ENCODE data around the gene FAHD2B. TPM values are rescaled to one million over a fixed set of nuclear protein-coding genes. Genes with fewer than 3 reads are reported as not detected.
"Not testable (repeated sequence)": the region's sequence is repeated elsewhere in the genome, so short reads cannot be mapped to it uniquely, and the experiment has no call there.

FAHD2B gene
- total RNA-seq, 1 donor from 2014 or later = 6.3 TPM

GRCh38 chr2:97068722-97069121, 26.0 kb downstream of the FAHD2B start:
- H3K9ac ChIP-seq (ENCODE audit: low read depth in 1 of 3, low read length in 3 of 3); H3K4me1 ChIP-seq (ENCODE audit: control insufficient read depth in 3 of 3, insufficient read depth in 3 of 3, low read length in 3 of 3); H3K27ac ChIP-seq (ENCODE audit: low read depth, low read length); H3K27me3 ChIP-seq (ENCODE audit: control insufficient read depth in 3 of 3, insufficient read depth in 3 of 3, low read length in 3 of 3); H3K36me3 ChIP-seq (ENCODE audit: control insufficient read depth in 3 of 3, insufficient read depth in 3 of 3, low read length in 3 of 3); H3K9me3 ChIP-seq (ENCODE audit: control insufficient read depth in 3 of 3, low read length in 3 of 3); H3K4me3 ChIP-seq (ENCODE audit: low read length in 3 of 3): not testable (repeated sequence)

- H3K36me3 ChIP-seq (ENCODE audit: control insufficient read depth in 3 of 3, insufficient read depth in 3 of 3, low read length in 3 of 3) = no peaks in the 10 kb centered on the region
- H3K9ac ChIP-seq (ENCODE audit: low read depth in 1 of 3, low read length in 3 of 3) = no peak overlapping the region
These were observed 26.6 kb downstream of the FAHD2B start for GRCh38 chr2:97068074-97068473.

GRCh38 chr2:97067279-97068004, 27.2 kb downstream of the FAHD2B start:
- Histone ChIP-seq H3K9ac (ENCODE audit: low read depth in 1 of 3, low read length in 3 of 3) (no peak overlapping the region), H3K4me3 (ENCODE audit: low read length in 3 of 3) (no peak overlapping the region), H3K27me3 (ENCODE audit: control insufficient read depth in 3 of 3, insufficient read depth in 3 of 3, low read length in 3 of 3) (peaks cover 5 to 8% (median 6%) of the 10 kb centered on the region in 3 donors), H3K36me3 (ENCODE audit: control insufficient read depth in 3 of 3, insufficient read depth in 3 of 3, low read length in 3 of 3) (no peaks in the 10 kb centered on the region), H3K4me1 (ENCODE audit: control insufficient read depth in 3 of 3, insufficient read depth in 3 of 3, low read length in 3 of 3) (no peaks in the 10 kb centered on the region), H3K9me3 (ENCODE audit: control insufficient read depth in 3 of 3, low read length in 3 of 3) (peaks cover 0 to 2% (median 0%) of the 10 kb centered on the region in 3 donors), H3K27ac (ENCODE audit: low read depth, low read length) (no peak overlapping the region)

More at GRCh38 chr2:97068074-97068473, 26.6 kb downstream of the FAHD2B start:
- no peak overlapping the region for H3K27ac ChIP-seq (ENCODE audit: low read depth, low read length)
- no peak overlapping the region for H3K4me3 ChIP-seq (ENCODE audit: low read length in 3 of 3)
- peaks cover 5 to 8% (median 6%) of the 10 kb centered on the region in 3 donors for H3K27me3 ChIP-seq (ENCODE audit: control insufficient read depth in 3 of 3, insufficient read depth in 3 of 3, low read length in 3 of 3)
- H3K4me1 ChIP-seq (ENCODE audit: control insufficient read depth in 3 of 3, insufficient read depth in 3 of 3, low read length in 3 of 3) = no peaks in the 10 kb centered on the region
- peaks cover 0 to 2% (median 0%) of the 10 kb centered on the region in 3 donors for H3K9me3 ChIP-seq (ENCODE audit: control insufficient read depth in 3 of 3, low read length in 3 of 3)

- H3K27me3 ChIP-seq (ENCODE audit: control insufficient read depth in 3 of 3, insufficient read depth in 3 of 3, low read length in 3 of 3); H3K4me3 ChIP-seq (ENCODE audit: low read length in 3 of 3); H3K27ac ChIP-seq (ENCODE audit: low read depth, low read length); H3K36me3 ChIP-seq (ENCODE audit: control insufficient read depth in 3 of 3, insufficient read depth in 3 of 3, low read length in 3 of 3); H3K4me1 ChIP-seq (ENCODE audit: control insufficient read depth in 3 of 3, insufficient read depth in 3 of 3, low read length in 3 of 3); H3K9ac ChIP-seq (ENCODE audit: low read depth in 1 of 3, low read length in 3 of 3); H3K9me3 ChIP-seq (ENCODE audit: control insufficient read depth in 3 of 3, low read length in 3 of 3): not testable (repeated sequence)
These were observed 28.7 kb downstream of the FAHD2B start for GRCh38 chr2:97066030-97066429.

- not testable (repeated sequence) for H3K9me3 ChIP-seq (ENCODE audit: control insufficient read depth in 3 of 3, low read length in 3 of 3); H3K4me3 ChIP-seq (ENCODE audit: low read length in 3 of 3); H3K9ac ChIP-seq (ENCODE audit: low read depth in 1 of 3, low read length in 3 of 3); H3K36me3 ChIP-seq (ENCODE audit: control insufficient read depth in 3 of 3, insufficient read depth in 3 of 3, low read length in 3 of 3); H3K27ac ChIP-seq (ENCODE audit: low read depth, low read length); H3K4me1 ChIP-seq (ENCODE audit: control insufficient read depth in 3 of 3, insufficient read depth in 3 of 3, low read length in 3 of 3); H3K27me3 ChIP-seq (ENCODE audit: control insufficient read depth in 3 of 3, insufficient read depth in 3 of 3, low read length in 3 of 3)
These were observed 32.7 kb downstream of the FAHD2B start for GRCh38 chr2:97062020-97062419.

GRCh38 chr2:97059782-97060181, 34.9 kb downstream of the FAHD2B start:
- not testable (repeated sequence) for H3K9ac ChIP-seq (ENCODE audit: low read depth in 1 of 3, low read length in 3 of 3); H3K36me3 ChIP-seq (ENCODE audit: control insufficient read depth in 3 of 3, insufficient read depth in 3 of 3, low read length in 3 of 3); H3K4me3 ChIP-seq (ENCODE audit: low read length in 3 of 3); H3K9me3 ChIP-seq (ENCODE audit: control insufficient read depth in 3 of 3, low read length in 3 of 3); H3K27me3 ChIP-seq (ENCODE audit: control insufficient read depth in 3 of 3, insufficient read depth in 3 of 3, low read length in 3 of 3); H3K4me1 ChIP-seq (ENCODE audit: control insufficient read depth in 3 of 3, insufficient read depth in 3 of 3, low read length in 3 of 3); H3K27ac ChIP-seq (ENCODE audit: low read depth, low read length)

GRCh38 chr2:97056150-97056549, 38.5 kb downstream of the FAHD2B start:
- H3K27me3 ChIP-seq (ENCODE audit: control insufficient read depth in 3 of 3, insufficient read depth in 3 of 3, low read length in 3 of 3); H3K4me3 ChIP-seq (ENCODE audit: low read length in 3 of 3); H3K9ac ChIP-seq (ENCODE audit: low read depth in 1 of 3, low read length in 3 of 3); H3K4me1 ChIP-seq (ENCODE audit: control insufficient read depth in 3 of 3, insufficient read depth in 3 of 3, low read length in 3 of 3); H3K9me3 ChIP-seq (ENCODE audit: control insufficient read depth in 3 of 3, low read length in 3 of 3); H3K36me3 ChIP-seq (ENCODE audit: control insufficient read depth in 3 of 3, insufficient read depth in 3 of 3, low read length in 3 of 3); H3K27ac ChIP-seq (ENCODE audit: low read depth, low read length): not testable (repeated sequence)

- H3K9ac ChIP-seq (ENCODE audit: low read depth in 1 of 3, low read length in 3 of 3); H3K4me3 ChIP-seq (ENCODE audit: low read length in 3 of 3); H3K9me3 ChIP-seq (ENCODE audit: control insufficient read depth in 3 of 3, low read length in 3 of 3); H3K27ac ChIP-seq (ENCODE audit: low read depth, low read length); H3K27me3 ChIP-seq (ENCODE audit: control insufficient read depth in 3 of 3, insufficient read depth in 3 of 3, low read length in 3 of 3); H3K36me3 ChIP-seq (ENCODE audit: control insufficient read depth in 3 of 3, insufficient read depth in 3 of 3, low read length in 3 of 3); H3K4me1 ChIP-seq (ENCODE audit: control insufficient read depth in 3 of 3, insufficient read depth in 3 of 3, low read length in 3 of 3): not testable (repeated sequence)
These were observed 44.6 kb downstream of the FAHD2B start for GRCh38 chr2:97050032-97050431.

GRCh38 chr2:97048448-97048847, 46.2 kb downstream of the FAHD2B start:
- not testable (repeated sequence) for H3K9ac ChIP-seq (ENCODE audit: low read depth in 1 of 3, low read length in 3 of 3)

GRCh38 chr2:97046676-97047075, 48.0 kb downstream of the FAHD2B start:
- H3K4me3 ChIP-seq (ENCODE audit: low read length in 3 of 3); H3K27me3 ChIP-seq (ENCODE audit: control insufficient read depth in 3 of 3, insufficient read depth in 3 of 3, low read length in 3 of 3); H3K9me3 ChIP-seq (ENCODE audit: control insufficient read depth in 3 of 3, low read length in 3 of 3); H3K36me3 ChIP-seq (ENCODE audit: control insufficient read depth in 3 of 3, insufficient read depth in 3 of 3, low read length in 3 of 3); H3K9ac ChIP-seq (ENCODE audit: low read depth in 1 of 3, low read length in 3 of 3); H3K4me1 ChIP-seq (ENCODE audit: control insufficient read depth in 3 of 3, insufficient read depth in 3 of 3, low read length in 3 of 3); H3K27ac ChIP-seq (ENCODE audit: low read depth, low read length): not testable (repeated sequence)

More at GRCh38 chr2:97048448-97048847, 46.2 kb downstream of the FAHD2B start:
- H3K27me3 ChIP-seq (ENCODE audit: control insufficient read depth in 3 of 3, insufficient read depth in 3 of 3, low read length in 3 of 3); H3K27ac ChIP-seq (ENCODE audit: low read depth, low read length); H3K4me3 ChIP-seq (ENCODE audit: low read length in 3 of 3); H3K4me1 ChIP-seq (ENCODE audit: control insufficient read depth in 3 of 3, insufficient read depth in 3 of 3, low read length in 3 of 3); H3K36me3 ChIP-seq (ENCODE audit: control insufficient read depth in 3 of 3, insufficient read depth in 3 of 3, low read length in 3 of 3); H3K9me3 ChIP-seq (ENCODE audit: control insufficient read depth in 3 of 3, low read length in 3 of 3): not testable (repeated sequence)

All from skeletal muscle tissue (tissue), 4 donors.